22Rv1 (cell line): ENCODE data around the gene MRPL22.

Experiments
- CTCF ChIP-seq: fragments of 450-650 bp; IDR thresholded peaks from 2 replicates; pipeline ENCODE4 v1.5.1; 2017; ENCODE audit warnings: mild to moderate bottlenecking
- ZFX ChIP-seq: fragments of 450-650 bp; IDR thresholded peaks from 2 replicates; pipeline ENCODE4 v1.6.1; 2017; ENCODE audit warnings: antibody characterized with exemption, borderline replicate concordance

DNA sequence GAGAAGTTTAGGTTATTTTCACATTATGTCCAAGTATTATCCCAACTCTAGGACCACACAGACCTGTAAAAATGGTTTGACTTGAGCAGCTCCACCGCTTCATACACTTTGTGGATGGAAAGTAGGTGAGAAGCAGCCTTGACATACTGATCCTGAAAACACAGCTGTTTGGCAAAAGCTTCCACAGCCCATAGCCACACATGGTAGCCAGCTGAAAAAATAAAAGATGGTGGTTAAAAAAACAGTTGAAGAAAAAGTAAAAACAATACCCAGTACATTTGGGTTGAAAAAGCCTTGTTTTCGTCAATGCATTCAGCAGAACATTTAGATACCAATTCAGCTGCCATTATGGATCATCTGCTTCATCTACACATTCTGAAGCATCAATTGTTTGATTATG, 39.6 kb upstream of the MRPL22 start:
- TF ChIP-seq CTCF (no peak), ZFX (no peak)
